ENCODE data around the gene SLC12A9. TPM values are rescaled to one million over a fixed set of nuclear protein-coding genes. Genes with fewer than 3 reads are reported as not detected.
"Not testable (repeated sequence)": the region's sequence is repeated elsewhere in the genome, so short reads cannot be mapped to it uniquely, and the experiment has no call there.

The SLC12A9 gene
- total and polyA plus RNA-seq, 4 experiments from 2014 or later = 7.0 to 64.6 (median 36.4) TPM

- ChIA-PET CTCF (ENCODE audit: partially characterized antibody) (interaction anchor here (0.6 to 4.4 kb wide), 5 partner anchors 10 to 289 kb away, joined by 3 to 30 read pairs (median 3); partner anchors contain the start of genes SRRT and UFSP1), POLR2A (ENCODE audit: partially characterized antibody) (interaction anchor here (1.5 to 2.9 kb wide), 2 partner anchors 21 to 149 kb away, joined by 6 to 33 read pairs; partner anchors contain the start of genes POP7 and SRRT)
- H3K36me3 ChIP-seq (ENCODE audit: insufficient read depth, low read length) = peaks cover 7% of the 10 kb centered on the region
- no peak for DNase-seq
- H3K27me3 ChIP-seq (ENCODE audit: insufficient read depth, low read length) = no peaks in the 10 kb centered on the region
- no peaks in the 10 kb centered on the region for H3K9me3 Mint-ChIP-seq
- H3K9me3 ChIP-seq (ENCODE audit: control insufficient read depth in 1 of 2, low read length in 2 of 2) = no peaks in the 10 kb centered on the region
- peak overlapping the region in 7 of 8 donors; percentile 39 to 96 (median 92) for H3K4me3 Mint-ChIP-seq
- H3K4me1 Mint-ChIP-seq = peaks cover 11 to 36% (median 20%) of the 10 kb centered on the region in 4 donors
- peak overlapping the region in 6 of 7 donors; percentile 5 to 91 (median 39) for H3K27ac Mint-ChIP-seq
- H3K27me3 Mint-ChIP-seq = no peaks in the 10 kb centered on the region
- peaks cover 25% of the 10 kb centered on the region for H3K4me1 ChIP-seq (ENCODE audit: insufficient read depth, low read length)
- intact Hi-C loops (cut with micrococcal nuclease) = loop anchor here (5.0 kb wide), 1 partner anchor 162 kb away; the partner anchor contains the start of gene GIGYF1
- H3K4me3 ChIP-seq (ENCODE audit: low read length in 2 of 2) = no peak overlapping the region
- no peak overlapping the region for H3K27ac ChIP-seq (ENCODE audit: low read depth, low read length)
- peaks cover 12 to 23% of the 10 kb centered on the region in 2 donors for H3K36me3 Mint-ChIP-seq
These were observed 1.8 kb downstream of the SLC12A9 start for GRCh38 chr7:100854146-100854895.

GRCh38 chr7:100854899-100855298, 2.4 kb downstream of the SLC12A9 start:
- H3K9me3 Mint-ChIP-seq; H3K27me3 ChIP-seq (ENCODE audit: insufficient read depth, low read length); H3K9me3 ChIP-seq (ENCODE audit: control insufficient read depth in 1 of 2, low read length in 2 of 2); H3K4me3 Mint-ChIP-seq; H3K36me3 ChIP-seq (ENCODE audit: insufficient read depth, low read length); H3K27ac ChIP-seq (ENCODE audit: low read depth, low read length); H3K27me3 Mint-ChIP-seq; H3K4me3 ChIP-seq (ENCODE audit: low read length in 2 of 2); DNase-seq: not testable (repeated sequence)
- CTCF ChIA-PET (ENCODE audit: partially characterized antibody) = interaction anchor here (0.6 kb wide), 1 partner anchor 37 kb away, joined by 3 read pairs; no protein-coding TSS in a partner anchor
- Mint-ChIP-seq H3K36me3 (peaks cover 18 to 29% of the 10 kb centered on the region in 2 donors), H3K4me1 (peaks cover 11 to 36% (median 20%) of the 10 kb centered on the region in 4 donors), H3K27ac (peak overlapping the region in 2 of 7 donors; percentile 84 to 91)
- intact Hi-C loops (cut with micrococcal nuclease) = loop anchor here (5.0 kb wide), 1 partner anchor 163 kb away; the partner anchor contains the start of gene GIGYF1
- peaks cover 25% of the 10 kb centered on the region for H3K4me1 ChIP-seq (ENCODE audit: insufficient read depth, low read length)
- POLR2A ChIA-PET (ENCODE audit: partially characterized antibody) = interaction anchor here (1.5 to 2.0 kb wide), 2 partner anchors 12 to 20 kb away, joined by 5 to 6 read pairs; partner anchors contain the start of genes SRRT and TRIP6

GRCh38 chr7:100855515-100855914, 3.0 kb downstream of the SLC12A9 start:
- CTCF ChIA-PET (ENCODE audit: partially characterized antibody) = no interaction called here
- Histone ChIP-seq H3K27ac (ENCODE audit: low read depth, low read length) (no peak overlapping the region), H3K27me3 (ENCODE audit: insufficient read depth, low read length) (no peaks in the 10 kb centered on the region), H3K9me3 (ENCODE audit: control insufficient read depth in 1 of 2, low read length in 2 of 2) (no peaks in the 10 kb centered on the region), H3K4me1 (ENCODE audit: insufficient read depth, low read length) (peaks cover 25% of the 10 kb centered on the region), H3K36me3 (ENCODE audit: insufficient read depth, low read length) (peaks cover 11% of the 10 kb centered on the region), H3K4me3 (ENCODE audit: low read length in 2 of 2) (no peak overlapping the region)
- Mint-ChIP-seq H3K36me3 (peaks cover 21 to 35% of the 10 kb centered on the region in 2 donors), H3K27me3 (no peaks in the 10 kb centered on the region), H3K9me3 (no peaks in the 10 kb centered on the region), H3K4me1 (peaks cover 11 to 36% (median 20%) of the 10 kb centered on the region in 4 donors), H3K27ac (peak overlapping the region in 3 of 7 donors; percentile 36 to 84 (median 66)), H3K4me3 (peak overlapping the region in 1 of 8 donors; percentile 46)
- DNase-seq = no peak
- POLR2A ChIA-PET (ENCODE audit: partially characterized antibody) = interaction anchor here (1.5 to 2.0 kb wide), 3 partner anchors 11 to 20 kb away, joined by 5 to 7 read pairs (median 6); partner anchors contain the start of genes SRRT and TRIP6
- intact Hi-C loops (cut with micrococcal nuclease) = no loop called here

GRCh38 chr7:100856871-100857282, 4.4 kb downstream of the SLC12A9 start:
- H3K4me3 ChIP-seq (ENCODE audit: low read length in 2 of 2) = no peak overlapping the region
- Mint-ChIP-seq H3K9me3 (no peaks in the 10 kb centered on the region), H3K4me1 (peaks cover 8 to 34% (median 19%) of the 10 kb centered on the region in 4 donors), H3K27ac (no peak overlapping the region), H3K36me3 (peaks cover 27 to 45% of the 10 kb centered on the region in 2 donors), H3K27me3 (no peaks in the 10 kb centered on the region), H3K4me3 (no peak overlapping the region)
- H3K36me3 ChIP-seq (ENCODE audit: insufficient read depth, low read length) = peaks cover 16% of the 10 kb centered on the region
- CTCF ChIA-PET (ENCODE audit: partially characterized antibody) = no interaction called here
- POLR2A ChIA-PET (ENCODE audit: partially characterized antibody) = interaction anchor here (1.5 to 2.0 kb wide), 2 partner anchors 10 to 18 kb away, joined by 5 to 7 read pairs; partner anchors contain the start of genes SRRT and TRIP6
- no peak for DNase-seq
- no peak overlapping the region for H3K27ac ChIP-seq (ENCODE audit: low read depth, low read length)
- no peaks in the 10 kb centered on the region for H3K9me3 ChIP-seq (ENCODE audit: control insufficient read depth in 1 of 2, low read length in 2 of 2)
- no peaks in the 10 kb centered on the region for H3K27me3 ChIP-seq (ENCODE audit: insufficient read depth, low read length)
- intact Hi-C loops (cut with micrococcal nuclease) = no loop called here
- H3K4me1 ChIP-seq (ENCODE audit: insufficient read depth, low read length) = peaks cover 18% of the 10 kb centered on the region

GRCh38 chr7:100859856-100860255, 7.3 kb downstream of the SLC12A9 start:
- H3K27ac ChIP-seq (ENCODE audit: low read depth, low read length) = no peak overlapping the region
- Mint-ChIP-seq H3K27me3 (no peaks in the 10 kb centered on the region), H3K27ac (peak overlapping the region in 2 of 7 donors; percentile 29 to 47), H3K9me3 (no peaks in the 10 kb centered on the region), H3K4me3 (no peak overlapping the region), H3K4me1 (peaks cover 4 to 7% (median 5%) of the 10 kb centered on the region in 4 donors), H3K36me3 (peaks cover 33 to 69% of the 10 kb centered on the region in 2 donors)
- no peaks in the 10 kb centered on the region for H3K4me1 ChIP-seq (ENCODE audit: insufficient read depth, low read length)
- no peak for DNase-seq
- POLR2A ChIA-PET (ENCODE audit: partially characterized antibody) = no interaction called here
- H3K9me3 ChIP-seq (ENCODE audit: control insufficient read depth in 1 of 2, low read length in 2 of 2) = no peaks in the 10 kb centered on the region
- intact Hi-C loops (cut with micrococcal nuclease) = no loop called here
- no peak overlapping the region for H3K4me3 ChIP-seq (ENCODE audit: low read length in 2 of 2)
- H3K36me3 ChIP-seq (ENCODE audit: insufficient read depth, low read length) = peaks cover 21% of the 10 kb centered on the region
- CTCF ChIA-PET (ENCODE audit: partially characterized antibody) = interaction anchor here (1.4 kb wide), 1 partner anchor 154 kb away, joined by 3 read pairs; the partner anchor contains the start of gene POP7
- no peaks in the 10 kb centered on the region for H3K27me3 ChIP-seq (ENCODE audit: insufficient read depth, low read length)

- Mint-ChIP-seq H3K27me3 (no peaks in the 10 kb centered on the region), H3K9me3 (no peaks in the 10 kb centered on the region), H3K36me3 (peaks cover 29 to 65% of the 10 kb centered on the region in 2 donors), H3K4me3 (no peak overlapping the region), H3K27ac (peak overlapping the region in 4 of 7 donors; percentile 12 to 79 (median 34)), H3K4me1 (peaks cover 0 to 2% (median under 1%) of the 10 kb centered on the region in 4 donors)
- no peak overlapping the region for H3K4me3 ChIP-seq (ENCODE audit: low read length in 2 of 2)
- ChIA-PET POLR2A (ENCODE audit: partially characterized antibody) (interaction anchor here (0.7 to 1.5 kb wide), 2 partner anchors 14 to 516 kb away, joined by 3 read pairs; partner anchors contain the start of gene SRRT), CTCF (ENCODE audit: partially characterized antibody) (interaction anchor here (1.4 to 3.0 kb wide), 2 partner anchors 9 to 155 kb away, joined by 3 to 10 read pairs; partner anchors contain the start of genes POP7 and SLC12A9)
- intact Hi-C loops (cut with micrococcal nuclease) = no loop called here
- H3K27ac ChIP-seq (ENCODE audit: low read depth, low read length) = no peak overlapping the region
- H3K4me1 ChIP-seq (ENCODE audit: insufficient read depth, low read length) = no peaks in the 10 kb centered on the region
- DNase-seq = no peak
- no peaks in the 10 kb centered on the region for H3K27me3 ChIP-seq (ENCODE audit: insufficient read depth, low read length)
- peaks cover 21% of the 10 kb centered on the region for H3K36me3 ChIP-seq (ENCODE audit: insufficient read depth, low read length)
- no peaks in the 10 kb centered on the region for H3K9me3 ChIP-seq (ENCODE audit: control insufficient read depth in 1 of 2, low read length in 2 of 2)
These were observed 8.4 kb downstream of the SLC12A9 start for GRCh38 chr7:100860702-100861615.

All from CD4-positive, alpha-beta memory T cell (primary cell).